NCI-H2196 (cell line): Measurements from ENCODE around the gene SPOCK1.
"Not testable (repeated sequence)": the region's sequence is repeated elsewhere in the genome, so short reads cannot be mapped to it uniquely, and the experiment has no call there.

ENCODE experiments used
- DNase-seq: peaks from one replicate; lab custom pipeline; 2025; ENCODE audit not compliant: unreplicated experiment; lab: John Stamatoyannopoulos, UW

Gene SPOCK1

GRCh38 chr5:137498736-137499505 lies at the start of gene SPOCK1:
Gene SPOCK1, minus strand, starts transcription at chr5:137499326.
- DNase-seq = peak; percentile 90

- no peak for DNase-seq
Observed at GRCh38 chr5:137545956-137546355, 46.8 kb upstream of the SPOCK1 start.

- DNase-seq = not testable (repeated sequence)
Observed at GRCh38 chr5:137535449-137535848, 36.3 kb upstream of the SPOCK1 start.

GRCh38 chr5:137533963-137534362 lies 34.8 kb upstream of the SPOCK1 start:
- no peak for DNase-seq

GRCh38 chr5:137531266-137531665 lies 32.1 kb upstream of the SPOCK1 start:
- no peak for DNase-seq

- DNase-seq = no peak
Observed at GRCh38 chr5:137521246-137521645, 22.1 kb upstream of the SPOCK1 start.

GRCh38 chr5:137516961-137517360 lies 17.8 kb upstream of the SPOCK1 start:
- DNase-seq = no peak

- DNase-seq = no peak
Observed at GRCh38 chr5:137516251-137516797, 17.2 kb upstream of the SPOCK1 start.

GRCh38 chr5:137515238-137515637 lies 16.1 kb upstream of the SPOCK1 start:
- no peak for DNase-seq

GRCh38 chr5:137510671-137511070 lies 11.5 kb upstream of the SPOCK1 start:
- DNase-seq = no peak

- DNase-seq = no peak
Observed at GRCh38 chr5:137507150-137507549, 8.0 kb upstream of the SPOCK1 start.

- no peak for DNase-seq
Observed at GRCh38 chr5:137506296-137506695, 7.2 kb upstream of the SPOCK1 start.

GRCh38 chr5:137504916-137505315 lies 5.8 kb upstream of the SPOCK1 start:
- DNase-seq = no peak

GRCh38 chr5:137503456-137503855 lies 4.3 kb upstream of the SPOCK1 start:
- DNase-seq = no peak

- no peak for DNase-seq
Observed at GRCh38 chr5:137502632-137503031, 3.5 kb upstream of the SPOCK1 start.

- no peak for DNase-seq
Observed at GRCh38 chr5:137501846-137502406, 2.8 kb upstream of the SPOCK1 start.

- DNase-seq = no peak
Observed at GRCh38 chr5:137501226-137501625, 2.1 kb upstream of the SPOCK1 start.

- DNase-seq = no peak
Observed at GRCh38 chr5:137500615-137501225, 1.6 kb upstream of the SPOCK1 start.

- DNase-seq = not testable (repeated sequence)
Observed at GRCh38 chr5:137499506-137499847, 351 bp upstream of the SPOCK1 start.

GRCh38 chr5:137498301-137498735 lies 808 bp downstream of the SPOCK1 start:
- peak; percentile 35 for DNase-seq

- DNase-seq = peak; percentile 40
Observed at GRCh38 chr5:137497396-137498290, 1.5 kb downstream of the SPOCK1 start.
